Uterus (tissue), 2 donors: ENCODE measurements around the gene QTRT2.

Source experiments
- POLR2A ChIP-seq, 2 donors: fragments of 450-650 bp; IDR thresholded peaks; one replicate each; pipeline ENCODE4 v1.6.1; 2016; ENCODE audit warnings: antibody characterized with exemption in 2 of 2, mild to moderate bottlenecking in 1 of 2, moderate library complexity in 1 of 2
- TF ChIP-seq, protein P1 (sequence below), 4 experiments: fragments of 200-600 bp in 2 of 4; fragments of 450-650 bp in 2 of 4; sonication (generic) in 2 of 4; IDR thresholded peaks; one replicate each; pipeline ENCODE4 v1.5.1; 2016 to 2019; ENCODE audit warnings: antibody characterized with exemption in 4 of 4, mild to moderate bottlenecking in 2 of 4, moderate library complexity in 1 of 4

DNA sequence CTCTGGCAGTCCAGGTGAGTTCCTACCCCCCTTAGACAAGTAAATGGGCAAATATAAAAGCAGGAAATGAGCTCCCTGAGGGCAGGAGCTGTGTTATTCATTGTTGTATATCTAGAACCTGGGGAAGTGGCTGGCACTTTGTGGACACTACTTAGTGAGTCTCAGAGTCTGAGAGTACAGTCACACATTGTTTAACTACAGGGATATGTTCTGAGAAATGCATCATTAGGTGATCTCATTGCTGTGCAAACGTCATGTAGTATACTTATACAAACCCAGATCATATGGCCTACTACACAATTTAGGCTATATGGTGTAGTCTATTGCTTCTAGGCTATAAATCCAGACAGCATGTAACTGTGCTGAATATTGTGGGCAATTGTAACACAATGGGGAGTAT is 69.9 kb downstream of the QTRT2 start:
- no peak for TF ChIP-seq POLR2A (IDR thresholded peaks at IDR 0.05)
- TF ChIP-seq, protein P1, sequence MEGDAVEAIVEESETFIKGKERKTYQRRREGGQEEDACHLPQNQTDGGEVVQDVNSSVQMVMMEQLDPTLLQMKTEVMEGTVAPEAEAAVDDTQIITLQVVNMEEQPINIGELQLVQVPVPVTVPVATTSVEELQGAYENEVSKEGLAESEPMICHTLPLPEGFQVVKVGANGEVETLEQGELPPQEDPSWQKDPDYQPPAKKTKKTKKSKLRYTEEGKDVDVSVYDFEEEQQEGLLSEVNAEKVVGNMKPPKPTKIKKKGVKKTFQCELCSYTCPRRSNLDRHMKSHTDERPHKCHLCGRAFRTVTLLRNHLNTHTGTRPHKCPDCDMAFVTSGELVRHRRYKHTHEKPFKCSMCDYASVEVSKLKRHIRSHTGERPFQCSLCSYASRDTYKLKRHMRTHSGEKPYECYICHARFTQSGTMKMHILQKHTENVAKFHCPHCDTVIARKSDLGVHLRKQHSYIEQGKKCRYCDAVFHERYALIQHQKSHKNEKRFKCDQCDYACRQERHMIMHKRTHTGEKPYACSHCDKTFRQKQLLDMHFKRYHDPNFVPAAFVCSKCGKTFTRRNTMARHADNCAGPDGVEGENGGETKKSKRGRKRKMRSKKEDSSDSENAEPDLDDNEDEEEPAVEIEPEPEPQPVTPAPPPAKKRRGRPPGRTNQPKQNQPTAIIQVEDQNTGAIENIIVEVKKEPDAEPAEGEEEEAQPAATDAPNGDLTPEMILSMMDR (IDR thresholded peaks at IDR 0.05): no peak
